KMS-11 (cell line): ENCODE data around the gene MAP7.

ENCODE experiments used
- H2AFZ ChIP-seq: fragments of 200-600 bp; sonication (generic); 2 replicates; pipeline ENCODE4 v1.6.1; 2016; ENCODE audit warnings: antibody characterized with exemption, mixed run types, low read depth
- H3K27ac ChIP-seq: fragments of 200-600 bp; sonication (generic); 2 replicates; pipeline ENCODE4 v1.6.1; 2016; ENCODE audit warnings: mild to moderate bottlenecking, mixed run types
- H3K27me3 ChIP-seq: fragments of 200-600 bp; sonication (generic); 2 replicates; pipeline ENCODE4 v1.6.1; 2017; ENCODE audit warnings: mild to moderate bottlenecking, low read depth, mixed run types, moderate library complexity; ENCODE audit not compliant: insufficient read depth
- H3K36me3 ChIP-seq: fragments of 200-600 bp; sonication (generic); 2 replicates; pipeline ENCODE4 v1.6.1; 2017; ENCODE audit warnings: mild to moderate bottlenecking, mixed run types; ENCODE audit not compliant: insufficient read depth
- H3K4me1 ChIP-seq: fragments of 200-600 bp; sonication (generic); 2 replicates; pipeline ENCODE4 v1.6.1; 2016; ENCODE audit warnings: mild to moderate bottlenecking, low read depth, mixed run types; ENCODE audit not compliant: poor library complexity, severe bottlenecking
- H3K4me2 ChIP-seq: fragments of 200-600 bp; sonication (generic); 2 replicates; pipeline ENCODE4 v1.7.0; 2016; ENCODE audit warnings: mild to moderate bottlenecking, mixed run types
- H3K4me3 ChIP-seq: fragments of 200-600 bp; sonication (generic); IDR thresholded peaks from 2 replicates; pipeline ENCODE4 v1.6.1; 2017; ENCODE audit warnings: low read depth, low read length, mixed read lengths; ENCODE audit not compliant: insufficient read depth
- H3K79me2 ChIP-seq: fragments of 200-600 bp; sonication (generic); 2 replicates; pipeline ENCODE4 v1.6.1; 2016; ENCODE audit warnings: low read depth, mixed run types; ENCODE audit not compliant: insufficient read depth
- H3K9ac ChIP-seq: fragments of 200-600 bp; sonication (generic); 2 replicates; pipeline ENCODE4 v1.6.1; 2016; ENCODE audit warnings: mild to moderate bottlenecking, mixed run types
- H4K20me1 ChIP-seq: fragments of 200-600 bp; sonication (generic); 2 replicates; pipeline ENCODE4 v1.6.1; 2016; ENCODE audit warnings: mild to moderate bottlenecking, mixed run types; ENCODE audit not compliant: insufficient read depth
- CTCF ChIP-seq: fragments of 200-600 bp; sonication (generic); conservative IDR thresholded peaks from 2 replicates; pipeline ENCODE4 v1.6.1; 2017; ENCODE audit warnings: low read depth, mild to moderate bottlenecking, antibody characterized with exemption, low read length, moderate library complexity, mixed read lengths

The MAP7 gene

GRCh38 chr6:136304410-136304809 lies 245.8 kb downstream of the MAP7 start:
- no peaks in the 10 kb centered on the region for H3K27me3 ChIP-seq
- no peak overlapping the region for H3K4me3 ChIP-seq
- no peak overlapping the region for H3K9ac ChIP-seq
- no peak overlapping the region for H2AFZ ChIP-seq
- no peaks in the 10 kb centered on the region for H4K20me1 ChIP-seq
- no peaks in the 10 kb centered on the region for H3K4me1 ChIP-seq
- no peak for TF ChIP-seq CTCF
- H3K4me2 ChIP-seq = no peak overlapping the region
- no peaks in the 10 kb centered on the region for H3K36me3 ChIP-seq
- no peaks in the 10 kb centered on the region for H3K79me2 ChIP-seq
- H3K27ac ChIP-seq = no peak overlapping the region

- H3K79me2 ChIP-seq = no peaks in the 10 kb centered on the region
- H2AFZ ChIP-seq = no peak overlapping the region
Observed at GRCh38 chr6:136303516-136303915, 246.7 kb downstream of the MAP7 start.

GRCh38 chr6:136294621-136295020 lies 255.6 kb downstream of the MAP7 start:
- H3K36me3 ChIP-seq = no peaks in the 10 kb centered on the region
- no peaks in the 10 kb centered on the region for H3K79me2 ChIP-seq
- H3K27me3 ChIP-seq = no peaks in the 10 kb centered on the region
- no peak for TF ChIP-seq CTCF
- no peak overlapping the region for H3K4me3 ChIP-seq
- no peak overlapping the region for H2AFZ ChIP-seq
- no peaks in the 10 kb centered on the region for H4K20me1 ChIP-seq
- H3K27ac ChIP-seq = no peak overlapping the region
- H3K4me2 ChIP-seq = no peak overlapping the region
- no peak overlapping the region for H3K9ac ChIP-seq
- peaks cover 11% of the 10 kb centered on the region for H3K4me1 ChIP-seq

More at GRCh38 chr6:136303516-136303915, 246.7 kb downstream of the MAP7 start:
- Histone ChIP-seq H3K4me2 (no peak overlapping the region), H3K27ac (no peak overlapping the region), H3K4me1 (no peaks in the 10 kb centered on the region), H3K27me3 (no peaks in the 10 kb centered on the region), H3K4me3 (no peak overlapping the region), H3K9ac (no peak overlapping the region), H3K36me3 (no peaks in the 10 kb centered on the region), H4K20me1 (no peaks in the 10 kb centered on the region)
- TF ChIP-seq CTCF = no peak
